Lung (tissue), 12 donors: ENCODE data around the gene C2orf49. TPM values are rescaled to one million over a fixed set of nuclear protein-coding genes. Genes with fewer than 3 reads are reported as not detected.

Experiments used
- ATAC-seq: fragments of 200-7000 bp; cut with Tn5 transposase; one replicate; pipeline ENCODE4 v1.9.1; 2020; ENCODE audit warnings: moderate number of reproducible peaks; ENCODE audit not compliant: insufficient read depth, low FRiP score
- DNase-seq, 3 donors: peaks; one replicate each; pipeline ENCODE4 v3.0.0-alpha.2; 2013 to 2017
- H3K27ac ChIP-seq, 2 donors: one replicate each; pipeline ENCODE4 v1.5.1; 2013; ENCODE audit warnings: mild to moderate bottlenecking in 2 of 2, moderate library complexity in 2 of 2, control low read depth in 1 of 2, inconsistent platforms in 1 of 2, low read depth in 1 of 2, low read length in 1 of 2
- H3K27me3 ChIP-seq, 3 donors: one replicate each; pipeline ENCODE4 v1.5.1; 2013; ENCODE audit warnings: low read length in 2 of 3; ENCODE audit not compliant: control insufficient read depth in 3 of 3, insufficient read depth in 3 of 3
- H3K36me3 ChIP-seq, 4 donors: one replicate each; pipeline ENCODE4 v1.5.1; 2013; ENCODE audit warnings: low read length in 4 of 4, mild to moderate bottlenecking in 1 of 4, moderate library complexity in 1 of 4; ENCODE audit not compliant: control insufficient read depth in 4 of 4, insufficient read depth in 4 of 4
- H3K4me1 ChIP-seq, 5 donors: one replicate each; pipeline ENCODE4 v1.5.1; 2013; ENCODE audit warnings: low read length in 5 of 5, mild to moderate bottlenecking in 2 of 5, moderate library complexity in 1 of 5; ENCODE audit not compliant: control insufficient read depth in 5 of 5, insufficient read depth in 5 of 5
- H3K4me3 ChIP-seq: one replicate; pipeline ENCODE4 v1.5.1; 2013; ENCODE audit warnings: mild to moderate bottlenecking, control low read depth, moderate library complexity
- H3K9ac ChIP-seq, 2 donors: one replicate each; pipeline ENCODE4 v1.5.1; 2013; ENCODE audit warnings: low read length in 2 of 2, control low read depth in 1 of 2; ENCODE audit not compliant: insufficient read depth in 1 of 2
- H3K9me3 ChIP-seq, 4 donors: one replicate each; pipeline ENCODE4 v1.5.1; 2013; ENCODE audit warnings: low read length in 3 of 4, mild to moderate bottlenecking in 1 of 4, moderate library complexity in 1 of 4; ENCODE audit not compliant: control insufficient read depth in 4 of 4, insufficient read depth in 3 of 4
- CTCF ChIP-seq: IDR thresholded peaks from 2 replicates; pipeline ENCODE4 v1.5.1; 2012; ENCODE audit warnings: mild to moderate bottlenecking; ENCODE audit errors: control extremely low read depth, extremely low read depth
- WGBS, 2 donors: extraction: QIAGEN DNeasy Blood & Tissue Kit; methylation state at CpG; one replicate each; pipeline ENCODE4 v1.1.7; 2013; 5-methylcytosine and 5-hydroxymethylcytosine counted together
- polyA plus RNA-seq, 2 donors: library from polyadenylated mRNA; stranded (reverse); fragments of 200-250 nt; gene quantifications; one replicate each; pipeline ENCODE4 v1.2.1, GENCODE V29; 2013
- total RNA-seq, 2 donors: library from RNA; depleted of rRNA in 1 of 2; stranded (reverse); fragments of >200 nt in 1 of 2; gene quantifications; one replicate each; pipeline ENCODE4 v1.2.1, GENCODE V29; 2014 to 2021
- donor health status: control.
- donor health status: control.
- donor health status: Bipolar disorder and iron deficiency.
- donor health status: healthy.
- donor health status: DM: yes; HTN: yes; CAD: no.

The C2orf49 gene
- total and polyA plus RNA-seq, 4 donors: 7.6 to 18.7 (median 10.7) TPM

DNA sequence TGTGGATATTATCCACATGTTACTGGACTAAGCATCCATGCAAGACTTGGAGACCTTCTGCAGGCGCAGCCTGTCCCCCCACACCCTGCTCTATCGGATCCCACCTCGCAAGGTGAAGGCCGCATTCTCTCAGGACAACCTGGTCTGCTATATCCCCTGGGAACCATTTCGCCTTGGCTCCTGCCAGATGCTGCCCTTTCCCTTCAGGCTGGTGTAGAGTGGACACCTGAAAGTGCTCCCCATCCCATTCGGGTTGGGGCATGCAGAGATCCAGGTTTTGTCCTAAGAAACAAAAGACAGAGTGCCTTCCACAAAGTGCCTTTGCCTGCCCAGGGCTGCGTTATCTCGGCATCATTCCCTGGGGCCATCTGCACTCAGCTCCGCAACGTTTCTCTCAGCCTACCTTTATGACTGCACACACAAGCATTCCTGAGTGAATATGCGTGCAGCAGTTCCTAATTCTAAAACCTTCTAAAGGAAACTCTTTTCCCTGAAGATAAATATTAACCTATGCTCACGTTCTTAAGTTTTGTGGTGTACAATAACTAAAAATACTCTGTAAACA, 41.0 kb downstream of the C2orf49 start:
- 86 to 90% methylated on average over 12 of the region's 12 CpGs for WGBS, 2 donors
- Histone ChIP-seq H3K9me3 (no peaks in the 10 kb centered on the region), H3K27ac (peak overlapping the region in 1 of 2 donors; percentile 24), H3K36me3 (no peaks in the 10 kb centered on the region), H3K4me1 (peaks cover 0 to 20% (median 8%) of the 10 kb centered on the region in 5 donors), H3K27me3 (no peaks in the 10 kb centered on the region), H3K9ac (no peak overlapping the region), H3K4me3 (no peak overlapping the region)
- ATAC-seq (no peak), DNase-seq (no peak)
- TF ChIP-seq CTCF: no peak

- ATAC-seq (no peak), DNase-seq (no peak)
- Histone ChIP-seq H3K36me3 (peaks cover 0 to 3% (median 0%) of the 10 kb centered on the region in 4 donors), H3K9me3 (no peaks in the 10 kb centered on the region), H3K27ac (peak overlapping the region in 1 of 2 donors; percentile 24), H3K4me3 (no peak overlapping the region), H3K27me3 (no peaks in the 10 kb centered on the region), H3K9ac (no peak overlapping the region), H3K4me1 (peaks cover 0 to 26% (median 2%) of the 10 kb centered on the region in 5 donors)
- TF ChIP-seq CTCF: no peak
- WGBS, 2 donors: 96% methylated on average over 4 of the region's 4 CpGs
Measured at GRCh38 chr2:105378921-105379383, 41.6 kb downstream of the C2orf49 start.

DNA sequence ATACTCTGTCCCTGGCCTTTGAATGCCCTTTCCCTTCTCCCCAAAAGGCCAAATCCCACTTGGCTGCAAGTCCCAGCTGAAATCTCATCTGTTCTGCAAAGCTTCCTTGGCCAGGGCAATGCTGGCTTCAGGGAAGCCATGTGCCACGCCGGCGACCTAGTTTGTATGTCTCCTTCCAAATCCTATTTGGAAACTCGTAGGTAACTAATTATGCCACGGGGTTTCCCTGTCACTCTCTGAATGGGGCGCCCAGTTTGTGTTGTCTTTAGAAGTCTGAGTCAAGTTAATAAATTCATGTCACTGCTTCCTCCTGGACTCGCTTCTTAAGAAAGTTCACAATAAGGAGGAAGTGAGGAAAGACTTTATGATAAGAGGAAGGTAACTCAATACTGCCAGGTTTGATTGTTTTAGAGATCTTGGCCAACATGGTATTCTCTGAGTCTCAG, 42.4 kb downstream of the C2orf49 start:
- TF ChIP-seq CTCF: no peak
- Histone ChIP-seq H3K4me1 (peaks cover 0 to 26% (median 0%) of the 10 kb centered on the region in 5 donors), H3K4me3 (no peak overlapping the region), H3K27ac (peak overlapping the region in 1 of 2 donors; percentile 36), H3K27me3 (no peaks in the 10 kb centered on the region), H3K9me3 (no peaks in the 10 kb centered on the region), H3K36me3 (peaks cover 0 to 8% (median 0%) of the 10 kb centered on the region in 4 donors), H3K9ac (no peak overlapping the region)
- no peak for ATAC-seq
- no peak for DNase-seq
- WGBS, 2 donors: 55 to 59% methylated on average over 7 of the region's 7 CpGs
